AG04450 (cell line): ENCODE data around the gene SAMD10. TPM values are rescaled to one million over a fixed set of nuclear protein-coding genes. Genes with fewer than 3 reads are reported as not detected.

Source experiments
- CTCF ChIA-PET: fragments of 300-600, 350-600 bp; formaldehyde crosslinking; extraction: SDS; loops from one replicate; lab custom pipeline; 2022; ENCODE audit warnings: antibody characterized with exemption, inconsistent platforms; lab: Charles Lee
- POLR2A ChIA-PET: fragments of 350-600 bp; formaldehyde crosslinking; extraction: SDS; loops from one replicate; lab custom pipeline; 2021; ENCODE audit warnings: antibody characterized with exemption, inconsistent platforms; lab: Yijun Ruan, JAX
- DNase-seq: peaks from one replicate; pipeline ENCODE4 v3.0.0-alpha.2; 2011; ENCODE audit warnings: low read depth, low spot score
- H3K27ac ChIP-seq: one replicate; pipeline ENCODE4 v1.5.1; 2012; ENCODE audit warnings: low read depth, low read length, control low read depth
- H3K27me3 ChIP-seq: one replicate; pipeline ENCODE4 v1.6.0; 2012; ENCODE audit warnings: low read length; ENCODE audit not compliant: control insufficient read depth, insufficient read depth
- H3K4me3 ChIP-seq: 2 replicates; pipeline ENCODE4 v1.5.1; 2011; ENCODE audit warnings: mild to moderate bottlenecking, low read depth, low read length, control low read depth
- H3K9me3 ChIP-seq: 2 replicates; pipeline ENCODE4 v1.5.1; 2012; ENCODE audit warnings: low read length; ENCODE audit not compliant: control insufficient read depth, insufficient read depth
- CTCF ChIP-seq: IDR thresholded peaks from 2 replicates; pipeline ENCODE4 v1.5.1; 2011; ENCODE audit warnings: low read depth, low read length, control low read depth, inconsistent platforms
- polyA minus RNA-seq: library from RNA; depleted of rRNA, polyadenylated mRNA; stranded (reverse); fragments of >200 nt; gene quantifications from 2 replicates; pipeline ENCODE4 v1.2.3, GENCODE V29; 2011; rRNA and poly(A)+ RNA removed
- polyA plus RNA-seq: library from polyadenylated mRNA; depleted of rRNA; stranded (reverse); fragments of >200 nt; gene quantifications from 2 replicates; pipeline ENCODE4 v1.2.3, GENCODE V29; 2011; rRNA removed

The SAMD10 gene
- polyA plus RNA-seq (1.3 and 1.8 TPM in 2 replicates), polyA minus RNA-seq (0.51 and 0.74 TPM in 2 replicates)

DNA sequence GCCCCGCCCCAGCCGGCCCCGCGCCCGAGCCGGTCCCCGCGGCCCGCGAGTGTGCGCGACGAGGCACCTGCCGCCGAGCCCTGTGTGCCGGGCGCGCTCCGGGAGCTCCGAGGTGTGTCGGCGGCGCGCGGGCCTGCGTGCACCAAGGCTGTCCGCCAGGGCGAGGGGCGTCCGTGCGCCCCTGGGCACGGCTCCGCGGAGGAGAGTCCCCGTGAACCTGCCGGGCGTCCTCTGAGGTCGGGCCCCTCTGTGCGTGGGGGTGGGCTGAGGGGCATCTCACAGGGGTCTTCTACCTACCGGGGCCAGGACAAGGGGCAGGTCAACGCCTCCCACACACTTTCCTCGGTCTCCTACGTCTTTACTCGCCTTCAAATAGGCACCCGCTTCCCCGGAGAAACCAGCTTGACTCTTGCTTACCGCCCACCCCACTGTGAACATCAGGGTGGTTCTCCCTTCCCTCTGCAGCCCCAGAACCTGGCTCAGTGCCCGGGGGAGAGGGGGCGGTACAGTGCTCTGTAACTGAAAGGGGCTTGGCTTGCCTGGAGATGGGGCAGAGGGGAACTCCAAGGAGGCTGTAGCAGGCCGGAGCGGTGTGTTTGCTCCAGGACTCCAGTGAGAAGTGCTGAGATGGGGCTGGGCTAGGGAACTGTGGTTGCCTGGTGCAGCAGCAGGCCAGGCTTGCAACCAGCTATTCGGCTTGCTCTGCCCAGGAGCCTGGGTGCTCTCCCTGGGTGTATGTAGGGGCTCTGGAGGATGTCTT is at the start of gene SAMD10:
TSS of gene SAMD10 (minus strand) at position 86 of the 760 bp plus-strand sequence. CDS start 175 bp downstream, outside the sequence.
- CTCF ChIA-PET: interaction anchor here (0.8 to 1.8 kb wide), 11 partner anchors 10 to 442 kb away, joined by 3 to 8 read pairs (median 5); partner anchors contain the start of genes PTK6 and TPD52L2
- H3K9me3 ChIP-seq: no peaks in the 10 kb centered on the region; the same call in 1 of the 2 replicates
- peak within 1 kb of the TSS; percentile 65 for H3K27ac ChIP-seq
- 0 out of 2 replicates have a peak, but pooled peaks have one; percentile 5 for TF ChIP-seq CTCF
- no peak for DNase-seq
- peak within 1 kb of the TSS; percentile 56 for H3K4me3 ChIP-seq
- H3K27me3 ChIP-seq: no peaks in the 10 kb centered on the region
- POLR2A ChIA-PET: interaction anchor here (0.5 kb wide), 1 partner anchor 438 kb away, joined by 5 read pairs; no protein-coding TSS in a partner anchor

GRCh38 chr20:64027981-64028685 is 48.7 kb upstream of the SAMD10 start:
- CTCF ChIA-PET: interaction anchor here (1.1 to 1.3 kb wide), 2 partner anchors 11 to 13 kb away, joined by 3 to 4 read pairs; no protein-coding TSS in a partner anchor
- no peak for DNase-seq
- H3K4me3 ChIP-seq: no peak overlapping the region
- H3K9me3 ChIP-seq: no peaks in the 10 kb centered on the region; the same call in 1 of the 2 replicates
- no peak for TF ChIP-seq CTCF
- POLR2A ChIA-PET: no interaction called here
- no peaks in the 10 kb centered on the region for H3K27me3 ChIP-seq
- H3K27ac ChIP-seq: no peak overlapping the region

DNA sequence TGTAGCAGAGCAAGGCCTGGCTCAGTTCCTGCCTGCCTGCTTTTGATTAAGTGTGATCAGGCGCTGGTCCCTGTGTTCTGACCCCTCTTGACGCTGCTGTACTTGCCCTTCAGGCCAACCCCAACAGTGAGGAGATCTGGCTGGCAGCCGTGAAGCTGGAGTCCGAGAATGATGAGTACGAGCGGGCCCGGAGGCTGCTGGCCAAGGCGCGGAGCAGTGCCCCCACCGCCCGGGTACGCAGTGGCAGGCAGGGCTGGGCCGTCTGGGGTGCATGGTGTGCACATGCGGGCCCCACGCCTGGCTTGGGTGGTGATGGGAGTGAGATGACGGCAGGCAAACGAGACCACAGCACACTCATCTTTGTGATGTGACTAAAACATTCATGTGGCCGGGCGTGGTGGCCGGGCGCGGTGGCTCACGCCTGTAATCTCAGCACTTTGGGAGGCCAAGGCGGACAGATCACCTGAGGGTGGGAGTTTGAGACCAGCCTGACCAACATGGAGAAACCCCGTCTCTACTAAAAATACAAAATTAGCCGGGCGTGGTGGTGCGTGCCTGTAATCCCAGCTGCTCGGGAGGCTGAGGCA is 46.5 kb upstream of the SAMD10 start:
- POLR2A ChIA-PET: no interaction called here
- Histone ChIP-seq H3K4me3 (no peak overlapping the region), H3K9me3 (no peaks in the 10 kb centered on the region; the same call in 1 of the 2 replicates), H3K27me3 (no peaks in the 10 kb centered on the region), H3K27ac (no peak overlapping the region)
- TF ChIP-seq CTCF: no peak
- CTCF ChIA-PET: no interaction called here
- DNase-seq: no peak

DNA sequence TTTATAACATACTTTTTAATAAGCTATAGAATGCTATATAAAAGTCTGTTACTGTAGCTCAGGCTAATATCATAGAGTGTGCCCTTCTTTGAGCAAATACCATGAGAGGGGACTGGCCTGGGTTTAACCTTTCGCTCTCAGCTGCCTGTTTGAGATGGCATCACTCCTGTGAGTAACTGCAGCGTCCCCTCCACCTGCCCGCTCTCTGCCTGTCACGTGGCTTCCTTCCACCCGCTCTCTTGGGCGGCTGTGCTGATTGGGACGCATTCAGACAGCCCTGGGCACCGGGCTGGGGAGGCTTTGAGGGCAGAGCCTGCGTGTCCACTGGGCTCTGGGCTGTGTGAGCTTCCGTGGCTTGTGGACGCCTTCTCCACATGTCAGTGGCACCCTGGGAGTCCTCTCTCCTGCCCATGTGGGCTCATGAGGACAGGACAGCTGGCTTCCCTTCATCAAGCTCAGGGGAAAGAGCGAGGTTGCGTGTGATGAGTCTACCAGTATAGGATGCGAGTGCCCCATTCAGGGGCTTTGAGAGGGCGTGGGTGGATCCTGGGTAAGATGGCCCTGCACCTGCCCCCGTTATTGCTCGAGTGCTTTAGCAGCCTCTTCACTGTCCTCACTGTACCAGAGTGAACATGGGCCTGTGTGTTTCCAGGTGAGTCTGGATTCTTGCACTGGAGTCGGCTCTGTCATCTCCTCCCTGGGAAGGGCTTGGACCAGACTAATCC is 45.8 kb upstream of the SAMD10 start:
- no peak overlapping the region for H3K4me3 ChIP-seq
- no peak for DNase-seq
- no peak for TF ChIP-seq CTCF
- CTCF ChIA-PET: no interaction called here
- H3K27me3 ChIP-seq: no peaks in the 10 kb centered on the region
- no peak overlapping the region for H3K27ac ChIP-seq
- POLR2A ChIA-PET: no interaction called here
- H3K9me3 ChIP-seq: no peaks in the 10 kb centered on the region; the same call in 1 of the 2 replicates
